Left hindlimb (tissue), 1 donor: ENCODE results near the gene NOL4.

Source experiments
- DNase-seq: peaks from one replicate; pipeline ENCODE4 v3.0.0-alpha.2; 2018

NOL4 gene

GRCh38 chr18:34189656-34190435, 34.9 kb downstream of the NOL4 start:
- DNase-seq = no peak
